ENCODE results near the gene FAT3.
A peak's percentile ranks its signal among the peaks of the same experiment; 100 is the strongest.

FAT3 gene

GRCh38 chr11:92227959-92228935 lies 3.6 kb downstream of the FAT3 start:
- Histone ChIP-seq H3K4me3 (ENCODE audit: low read depth, low read length) (no peak overlapping the region), H3K9me3 (ENCODE audit: control insufficient read depth, insufficient read depth, low read depth, low read length) (no peaks in the 10 kb centered on the region), H3K27ac (ENCODE audit: extremely low read depth, low read depth, low read length) (no peak overlapping the region; the same call in 1 of the 2 replicates), H3K4me1 (ENCODE audit: control insufficient read depth, insufficient read depth, low read length) (peaks cover 15% of the 10 kb centered on the region), H3K36me3 (ENCODE audit: control insufficient read depth in 2 of 2, insufficient read depth in 1 of 2, low read length in 2 of 2) (no peaks in the 10 kb centered on the region)
- POLR2A ChIA-PET: no interaction called here
- CTCF ChIA-PET: interaction anchor here (0.7 to 1.1 kb wide), 3 partner anchors 46 to 657 kb away, joined by 3 read pairs; no protein-coding TSS in a partner anchor
- TF ChIP-seq MEIS1 (CRISPR knock-in tag; IDR thresholded peaks at IDR 0.05; ENCODE audit: borderline replicate concordance): no peak
- TF ChIP-seq ZNF513 (tag by site-specific recombination; IDR thresholded peaks at IDR 0.05): no peak
- no peak for TF ChIP-seq ZNF324 (tag by site-specific recombination; IDR thresholded peaks at IDR 0.05)
- no peak for TF ChIP-seq ZBTB7A (tag by site-specific recombination; IDR thresholded peaks at IDR 0.05; ENCODE audit: low read depth)
- TF ChIP-seq FEZF1 (tag by site-specific recombination; IDR thresholded peaks at IDR 0.05): no peak
- no peak for TF ChIP-seq TSHZ1 (tag by site-specific recombination; IDR thresholded peaks at IDR 0.05; ENCODE audit: borderline replicate concordance)
- TF ChIP-seq ZNF266 (tag by site-specific recombination; IDR thresholded peaks at IDR 0.05; ENCODE audit: low read depth): no peak
- no peak for TF ChIP-seq ZFHX2 (tag by site-specific recombination; conservative IDR thresholded peaks at IDR 0.05)
- TF ChIP-seq ZNF629 (tag by site-specific recombination; IDR thresholded peaks at IDR 0.05): peak; percentile 34; the same call in 1 of the 2 replicates
- no peak for TF ChIP-seq ZFP3 (tag by site-specific recombination; IDR thresholded peaks at IDR 0.05; ENCODE audit: low read depth)
- no peak for TF ChIP-seq ZNF146 (tag by site-specific recombination; IDR thresholded peaks at IDR 0.05)
- no peak for TF ChIP-seq ZNF175 (tag by site-specific recombination; IDR thresholded peaks at IDR 0.05)
- TF ChIP-seq ZFP37 (tag by site-specific recombination; IDR thresholded peaks at IDR 0.05): no peak
- no peak for TF ChIP-seq ZNF837 (tag by site-specific recombination; IDR thresholded peaks at IDR 0.05)
- no peak for TF ChIP-seq ZNF610 (tag by site-specific recombination; IDR thresholded peaks at IDR 0.05; ENCODE audit: borderline replicate concordance)
- 0 out of 2 replicates have a peak, but pooled peaks have one; percentile 10 for TF ChIP-seq GLIS1 (tag by site-specific recombination; IDR thresholded peaks at IDR 0.05)
- no peak for TF ChIP-seq ZNF529 (tag by site-specific recombination; IDR thresholded peaks at IDR 0.05; ENCODE audit: insufficient replicate concordance)
- peak; percentile 68; the same call in 1 of the 2 replicates for TF ChIP-seq OSR2 (tag by site-specific recombination; IDR thresholded peaks at IDR 0.05)
- TF ChIP-seq PRDM10 (tag by site-specific recombination; IDR thresholded peaks at IDR 0.05): no peak
- TF ChIP-seq ZNF670 (tag by site-specific recombination; IDR thresholded peaks at IDR 0.05; ENCODE audit: low read depth): no peak
- TF ChIP-seq ZNF121 (tag by site-specific recombination; IDR thresholded peaks at IDR 0.05): no peak
- no peak for TF ChIP-seq ZNF514 (tag by site-specific recombination; IDR thresholded peaks at IDR 0.05)
- no peak for TF ChIP-seq ZBTB6 (tag by site-specific recombination; IDR thresholded peaks at IDR 0.05)
- no peak for TF ChIP-seq ZNF362 (tag by site-specific recombination; IDR thresholded peaks at IDR 0.05)
- 0 out of 2 replicates have a peak, but pooled peaks have one; percentile 20 for TF ChIP-seq ZSCAN30 (tag by site-specific recombination; IDR thresholded peaks at IDR 0.05)
- peak; percentile 69 for TF ChIP-seq ZNF600 (tag by site-specific recombination; IDR thresholded peaks at IDR 0.05)
- TF ChIP-seq ZNF843 (tag by site-specific recombination; IDR thresholded peaks at IDR 0.05): 0 out of 2 replicates have a peak, but pooled peaks have one; percentile 35
